Measurements from ENCODE around the gene RUNX3. TPM values are rescaled to one million over a fixed set of nuclear protein-coding genes. Genes with fewer than 3 reads are reported as not detected.

Gene RUNX3
- total and polyA plus RNA-seq, 2 of the 8 experiments (the other 6 are each of a cell fraction or from before 2014, with no cell fraction given), result 0.62 to 0.82 TPM

- Histone ChIP-seq H4K91ac (replicated peaks; ENCODE audit: insufficient read length, low read length) (no peak overlapping the region), H2BK15ac (ENCODE audit: low read length) (no peak overlapping the region), H3K14ac (ENCODE audit: insufficient read length) (no peak overlapping the region), H2BK20ac (ENCODE audit: low read length) (no peak overlapping the region), H3K4me1 (replicated peaks in 1 of 4; ENCODE audit: control insufficient read depth in 3 of 4, insufficient read depth in 4 of 4, low read length in 3 of 4) (peaks cover 3 to 19% (median 11%) of the 10 kb centered on the region in 4 experiments; a peak in 6 of 7 replicates), H3K79me2 (ENCODE audit: control insufficient read depth in 1 of 2, insufficient read depth in 2 of 2, low read length in 2 of 2) (no peaks in the 10 kb centered on the region), H3K4ac (replicated peaks; ENCODE audit: insufficient read length, low read depth, low read length) (no peak overlapping the region), H3K79me1 (ENCODE audit: low read depth, low read length) (no peaks in the 10 kb centered on the region), H3K36me3 (ENCODE audit: control insufficient read depth in 2 of 4, insufficient read depth in 4 of 4, low read length in 3 of 4) (no peaks in the 10 kb centered on the region), H2BK120ac (replicated peaks; ENCODE audit: low read depth, low read length) (no peak overlapping the region), H3K23me2 (ENCODE audit: low read depth, low read length) (no peaks in the 10 kb centered on the region; the same call in 1 of the 2 replicates), H3K4me2 (ENCODE audit: insufficient read depth in 1 of 2, low read depth in 2 of 2, low read length in 2 of 2) (no peak overlapping the region), H2AFZ (ENCODE audit: low read length) (no peak overlapping the region), H3K27ac (ENCODE audit: low read depth, low read length) (no peak overlapping the region), H3K4me3 (ENCODE audit: extremely low read depth in 1 of 4, insufficient read depth in 2 of 4, low read depth in 3 of 4, low read length in 4 of 4) (no peak overlapping the region), H2BK12ac (ENCODE audit: low read depth, low read length) (no peak overlapping the region), H4K5ac (ENCODE audit: insufficient read length, low read depth, low read length) (no peak overlapping the region), H3K27me3 (replicated peaks in 1 of 4; ENCODE audit: control insufficient read depth in 3 of 4, extremely low read depth in 1 of 4, insufficient read depth in 3 of 4, low read length in 3 of 4) (no peaks in the 10 kb centered on the region), H3K23ac (ENCODE audit: insufficient read length) (no peak overlapping the region), H2AK5ac (ENCODE audit: low read depth, low read length) (no peak overlapping the region), H2BK5ac (ENCODE audit: low read depth, low read length) (no peak overlapping the region), H3K56ac (replicated peaks; ENCODE audit: insufficient read length, low read depth, low read length) (no peak overlapping the region), H3K18ac (ENCODE audit: extremely low read depth, low read length) (no peak overlapping the region), H4K20me1 (replicated peaks in 1 of 2; ENCODE audit: control insufficient read depth in 1 of 2, insufficient read depth in 2 of 2, low read length in 2 of 2) (no peaks in the 10 kb centered on the region), H3K9me3 (ENCODE audit: insufficient read depth in 2 of 2, low read depth in 1 of 2, low read length in 1 of 2) (no peaks in the 10 kb centered on the region), H3K9ac (replicated peaks in 1 of 4; ENCODE audit: extremely low read depth in 1 of 4, low read depth in 3 of 4, low read length in 3 of 4) (no peak overlapping the region), H4K8ac (ENCODE audit: extremely low read depth, insufficient read depth, low read length) (no peak overlapping the region)
- DNase-seq (ENCODE audit: low read depth in 1 of 2, low spot score in 2 of 2) (no peak), FAIRE-seq (no peak)
- POLR2A ChIA-PET (ENCODE audit: partially characterized antibody), result no interaction called here
- WGBS, 2 experiments (ENCODE audit: extremely low coverage in 1 of 2, insufficient coverage in 1 of 2, insufficient read length in 1 of 2, insufficient replicate concordance in 2 of 2, low coverage in 1 of 2, low lambda C conversion rate in 2 of 2, missing lambda C conversion rate in 1 of 2), result 87% methylated on average over 6 of the region's 6 CpGs; no CpG with 5 or more reads in 1 of the 2 experiments
- TF ChIP-seq CREB1 (IDR thresholded peaks at IDR 0.05), result no peak
- TF ChIP-seq ZNF274 (IDR thresholded peaks at IDR 0.05; ENCODE audit: borderline replicate concordance, extremely low read depth, low read length), result no peak
- CTCF ChIA-PET (ENCODE audit: partially characterized antibody), result interaction anchor here (0.6 to 1.6 kb wide), 2 partner anchors 83 to 141 kb away, joined by 5 read pairs; no protein-coding TSS in a partner anchor
Measured at GRCh38 chr1:24954022-24954421, 23.9 kb upstream of the RUNX3 start.

All from H1 (cell line).